ENCODE results near the gene KIF2C.
"Not testable (repeated sequence)": the region's sequence is repeated elsewhere in the genome, so short reads cannot be mapped to it uniquely, and the experiment has no call there.

The KIF2C gene

DNA sequence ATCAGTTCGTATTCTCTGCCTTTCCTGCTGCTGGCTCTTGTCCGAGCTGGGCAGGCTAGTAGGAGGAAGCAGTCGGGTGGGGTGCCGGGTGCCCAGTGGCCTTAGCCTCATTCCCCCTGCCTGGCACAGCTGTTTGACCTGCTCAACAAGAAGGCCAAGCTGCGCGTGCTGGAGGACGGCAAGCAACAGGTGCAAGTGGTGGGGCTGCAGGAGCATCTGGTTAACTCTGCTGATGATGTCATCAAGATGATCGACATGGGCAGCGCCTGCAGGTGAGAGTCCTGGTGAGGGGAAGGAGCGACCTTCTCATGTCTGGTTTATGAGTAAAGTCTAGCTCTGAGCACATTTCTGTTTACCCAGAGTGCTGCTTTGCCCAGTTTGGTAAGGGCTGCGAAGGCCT, 19.4 kb downstream of the KIF2C start:
- DNase-seq, result no peak
- TF ChIP-seq, protein P1, sequence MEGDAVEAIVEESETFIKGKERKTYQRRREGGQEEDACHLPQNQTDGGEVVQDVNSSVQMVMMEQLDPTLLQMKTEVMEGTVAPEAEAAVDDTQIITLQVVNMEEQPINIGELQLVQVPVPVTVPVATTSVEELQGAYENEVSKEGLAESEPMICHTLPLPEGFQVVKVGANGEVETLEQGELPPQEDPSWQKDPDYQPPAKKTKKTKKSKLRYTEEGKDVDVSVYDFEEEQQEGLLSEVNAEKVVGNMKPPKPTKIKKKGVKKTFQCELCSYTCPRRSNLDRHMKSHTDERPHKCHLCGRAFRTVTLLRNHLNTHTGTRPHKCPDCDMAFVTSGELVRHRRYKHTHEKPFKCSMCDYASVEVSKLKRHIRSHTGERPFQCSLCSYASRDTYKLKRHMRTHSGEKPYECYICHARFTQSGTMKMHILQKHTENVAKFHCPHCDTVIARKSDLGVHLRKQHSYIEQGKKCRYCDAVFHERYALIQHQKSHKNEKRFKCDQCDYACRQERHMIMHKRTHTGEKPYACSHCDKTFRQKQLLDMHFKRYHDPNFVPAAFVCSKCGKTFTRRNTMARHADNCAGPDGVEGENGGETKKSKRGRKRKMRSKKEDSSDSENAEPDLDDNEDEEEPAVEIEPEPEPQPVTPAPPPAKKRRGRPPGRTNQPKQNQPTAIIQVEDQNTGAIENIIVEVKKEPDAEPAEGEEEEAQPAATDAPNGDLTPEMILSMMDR (IDR thresholded peaks at IDR 0.05), result no peak
- H3K27me3 ChIP-seq, result no peaks in the 10 kb centered on the region
- no peak overlapping the region for H3K27ac ChIP-seq
- intact Hi-C loops (cut with DNase I; ENCODE audit: low total_unique reads), result no loop called here
- H3K4me3 ChIP-seq, result no peak overlapping the region
- H3K4me1 ChIP-seq, result no peaks in the 10 kb centered on the region
- H3K9me3 ChIP-seq, result no peaks in the 10 kb centered on the region
- peaks cover 0 to 18% (median 0%) of the 10 kb centered on the region in 3 donors for H3K36me3 ChIP-seq

DNA sequence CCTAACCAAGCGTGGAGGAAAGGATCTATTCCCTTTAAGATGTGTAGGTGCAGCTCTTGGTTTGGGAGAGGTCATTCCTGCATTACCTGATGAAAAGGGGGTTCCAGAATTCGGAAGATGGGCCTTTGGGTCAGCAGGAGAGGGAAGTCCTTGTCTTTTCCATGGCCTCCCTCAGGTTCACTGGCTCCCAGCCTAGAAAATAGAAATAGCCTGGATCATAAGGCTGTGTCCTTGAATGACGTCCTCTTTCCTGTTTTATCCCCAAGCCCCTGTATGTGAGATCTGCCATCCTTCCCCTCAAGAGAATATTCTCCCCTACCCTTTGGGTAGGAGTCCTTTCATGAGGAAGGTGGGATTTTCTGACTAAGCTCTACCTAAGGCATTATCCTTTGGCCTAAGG, 21.2 kb downstream of the KIF2C start:
- Histone ChIP-seq H3K9me3 (no peaks in the 10 kb centered on the region), H3K4me1 (no peaks in the 10 kb centered on the region), H3K4me3 (no peak overlapping the region), H3K27me3 (no peaks in the 10 kb centered on the region), H3K36me3 (peaks cover 0 to 18% (median 0%) of the 10 kb centered on the region in 3 donors), H3K27ac (no peak overlapping the region)
- TF ChIP-seq, protein P1 (IDR thresholded peaks at IDR 0.05), result no peak
- DNase-seq, result no peak
- intact Hi-C loops (cut with DNase I; ENCODE audit: low total_unique reads), result no loop called here

DNA sequence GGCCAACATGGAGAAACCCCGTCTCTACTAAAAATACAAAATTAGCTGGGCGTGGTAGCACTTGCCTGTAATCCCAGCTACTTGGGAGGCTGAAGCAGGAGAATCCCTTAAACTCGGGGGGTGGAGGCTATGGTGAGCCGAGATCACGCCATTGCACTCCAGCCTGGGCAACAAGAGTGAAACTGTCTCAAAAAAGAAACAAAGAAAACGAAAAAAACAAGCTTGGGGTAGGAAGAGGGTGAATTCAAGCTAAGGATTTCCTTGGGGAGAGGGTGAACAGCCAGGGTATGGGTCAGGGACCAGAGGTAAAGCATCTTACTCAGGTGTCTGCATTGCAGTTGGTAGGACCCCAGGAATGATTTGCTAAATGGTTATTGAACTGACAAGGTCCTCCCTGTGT, 26.8 kb downstream of the KIF2C start:
- H3K4me1 ChIP-seq; H3K9me3 ChIP-seq; H3K4me3 ChIP-seq; H3K27me3 ChIP-seq; intact Hi-C loops (cut with DNase I; ENCODE audit: low total_unique reads); H3K27ac ChIP-seq; DNase-seq: not testable (repeated sequence)
- H3K36me3 ChIP-seq, result peaks cover 0 to 26% (median 0%) of the 10 kb centered on the region in 3 donors

DNA sequence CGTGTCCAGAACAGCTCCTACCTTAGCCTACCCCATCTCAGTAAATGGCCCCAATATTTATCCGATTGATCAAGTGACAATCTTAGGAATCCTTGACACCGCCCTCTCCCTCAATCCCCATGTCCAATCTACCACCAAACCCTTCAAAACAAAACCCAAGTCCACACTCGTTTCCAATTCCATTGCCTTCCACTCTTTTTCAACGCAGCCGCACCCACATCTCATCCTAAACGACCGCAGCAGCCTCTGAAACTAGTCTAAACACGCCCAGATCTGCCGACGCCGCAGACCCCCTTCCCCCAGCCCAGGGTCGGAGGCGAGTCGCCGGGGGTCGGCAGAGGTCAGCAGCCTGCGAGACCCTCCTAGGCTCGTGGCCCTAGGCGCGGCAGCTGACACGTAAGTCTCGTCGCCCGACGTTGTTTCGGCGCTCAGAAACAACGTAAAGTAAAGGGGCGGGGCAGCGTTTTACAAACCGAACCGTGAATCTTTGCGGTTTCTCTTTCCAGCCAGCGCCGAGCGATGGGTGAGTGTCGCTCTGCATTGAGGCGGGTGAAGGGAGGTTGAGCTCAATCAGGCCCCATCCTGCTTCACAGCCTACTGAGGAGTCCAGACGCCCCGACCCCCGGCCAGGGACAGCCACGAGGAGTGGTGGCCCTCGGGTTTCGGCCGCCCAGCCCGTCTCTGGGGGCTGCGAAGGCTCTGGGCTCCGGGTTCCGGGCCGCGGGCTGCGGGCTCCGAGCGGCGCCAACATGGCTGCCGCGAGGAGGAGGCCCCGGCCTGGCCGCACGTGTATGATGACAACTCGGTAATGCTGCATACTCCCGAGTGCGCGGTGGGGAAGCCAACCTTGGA, 35.7 kb downstream of the KIF2C start, which contains the start of gene RPS8:
RPS8 (plus strand) TSS at position 463 of the 852 bp plus-strand sequence; CDS start at position 520, 57 bp downstream.
- H3K4me3 ChIP-seq, result peak within 1 kb of the TSS; percentile 82 to 88
- intact Hi-C loops (cut with DNase I; ENCODE audit: low total_unique reads), result loop anchor here (5.0 kb wide), 1 partner anchor 43 kb away; the partner anchor contains the start of gene RNU5D-1
- no peaks in the 10 kb centered on the region for H3K27me3 ChIP-seq
- H3K27ac ChIP-seq, result peak within 1 kb of the TSS; percentile 96 to 97
- H3K9me3 ChIP-seq, result no peaks in the 10 kb centered on the region
- peaks cover 16 to 41% (median 36%) of the 10 kb centered on the region in 3 donors for H3K36me3 ChIP-seq
- TF ChIP-seq, protein P1 (IDR thresholded peaks at IDR 0.05), result no peak
- DNase-seq, result peak; percentile 92 to 95
- peaks cover 0 to 27% (median 15%) of the 10 kb centered on the region in 4 donors for H3K4me1 ChIP-seq

DNA sequence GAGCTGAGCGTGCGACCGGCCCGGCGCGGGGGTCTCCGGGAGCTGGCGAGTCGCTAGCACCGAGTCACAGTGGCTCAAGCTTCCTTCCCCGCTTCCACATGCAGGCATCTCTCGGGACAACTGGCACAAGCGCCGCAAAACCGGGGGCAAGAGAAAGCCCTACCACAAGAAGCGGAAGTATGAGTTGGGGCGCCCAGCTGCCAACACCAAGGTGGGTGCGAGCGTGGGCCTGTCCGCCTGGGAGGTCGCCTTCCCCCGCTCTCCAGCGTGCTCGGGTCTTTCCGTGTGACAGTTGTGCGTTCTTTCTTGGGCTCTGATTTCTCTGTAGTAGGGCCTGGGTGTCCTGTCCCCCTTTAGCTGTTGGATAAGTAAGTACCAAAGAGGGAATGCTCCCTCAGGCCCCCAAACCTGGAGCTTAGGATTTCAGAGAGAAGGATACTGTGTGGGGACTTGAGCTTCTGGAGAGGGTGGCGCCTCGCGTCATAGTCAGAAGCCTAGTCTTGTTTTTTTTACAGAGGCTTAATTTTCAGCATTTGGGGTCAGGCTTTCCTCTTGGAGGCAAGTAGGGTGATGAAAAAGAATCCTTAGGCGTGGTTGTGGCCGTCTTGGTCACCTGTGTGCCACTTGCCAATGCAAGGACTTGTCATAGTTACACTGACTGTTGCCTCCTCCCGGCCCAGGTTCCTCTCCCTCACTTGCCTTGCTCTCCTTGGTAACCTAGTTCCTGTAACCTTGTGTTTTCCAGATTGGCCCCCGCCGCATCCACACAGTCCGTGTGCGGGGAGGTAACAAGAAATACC, 36.5 kb downstream of the KIF2C start:
- Histone ChIP-seq H3K9me3 (no peaks in the 10 kb centered on the region), H3K4me1 (peaks cover 0 to 27% (median 15%) of the 10 kb centered on the region in 4 donors), H3K27me3 (no peaks in the 10 kb centered on the region), H3K4me3 (peak overlapping the region; percentile 82 to 88), H3K27ac (peak overlapping the region; percentile 96 to 97), H3K36me3 (peaks cover 16 to 50% (median 44%) of the 10 kb centered on the region in 3 donors)
- DNase-seq, result peak in 1 of 2 donors; percentile 41
- intact Hi-C loops (cut with DNase I; ENCODE audit: low total_unique reads), result loop anchor here (5.0 kb wide), 1 partner anchor 44 kb away; the partner anchor contains the start of gene RNU5D-1
- TF ChIP-seq, protein P1 (IDR thresholded peaks at IDR 0.05), result no peak
